Astrocyte of the cerebellum (primary cell): ENCODE data around the gene SFSWAP.
"Not testable (repeated sequence)": the region's sequence is repeated elsewhere in the genome, so short reads cannot be mapped to it uniquely, and the experiment has no call there.

Experiments
- DNase-seq: peaks from one replicate; pipeline ENCODE4 v3.0.0-alpha.2; 2011; ENCODE audit warnings: low read depth
- H3K4me3 ChIP-seq: 2 replicates; pipeline ENCODE4 v1.5.1; 2011; ENCODE audit warnings: mild to moderate bottlenecking, low read depth, low read length, moderate library complexity
- CTCF ChIP-seq: IDR thresholded peaks from 2 replicates; pipeline ENCODE4 v1.5.1; 2012; ENCODE audit warnings: low read length, low read depth, moderate library complexity, mild to moderate bottlenecking; ENCODE audit errors: missing control alignments
- in situ Hi-C: cut with HindIII; loops from 2 replicates; pipeline ENCODE4 v1.10.0; 2017; ENCODE audit warnings: low sequenced_read_pairs

The SFSWAP gene

DNA sequence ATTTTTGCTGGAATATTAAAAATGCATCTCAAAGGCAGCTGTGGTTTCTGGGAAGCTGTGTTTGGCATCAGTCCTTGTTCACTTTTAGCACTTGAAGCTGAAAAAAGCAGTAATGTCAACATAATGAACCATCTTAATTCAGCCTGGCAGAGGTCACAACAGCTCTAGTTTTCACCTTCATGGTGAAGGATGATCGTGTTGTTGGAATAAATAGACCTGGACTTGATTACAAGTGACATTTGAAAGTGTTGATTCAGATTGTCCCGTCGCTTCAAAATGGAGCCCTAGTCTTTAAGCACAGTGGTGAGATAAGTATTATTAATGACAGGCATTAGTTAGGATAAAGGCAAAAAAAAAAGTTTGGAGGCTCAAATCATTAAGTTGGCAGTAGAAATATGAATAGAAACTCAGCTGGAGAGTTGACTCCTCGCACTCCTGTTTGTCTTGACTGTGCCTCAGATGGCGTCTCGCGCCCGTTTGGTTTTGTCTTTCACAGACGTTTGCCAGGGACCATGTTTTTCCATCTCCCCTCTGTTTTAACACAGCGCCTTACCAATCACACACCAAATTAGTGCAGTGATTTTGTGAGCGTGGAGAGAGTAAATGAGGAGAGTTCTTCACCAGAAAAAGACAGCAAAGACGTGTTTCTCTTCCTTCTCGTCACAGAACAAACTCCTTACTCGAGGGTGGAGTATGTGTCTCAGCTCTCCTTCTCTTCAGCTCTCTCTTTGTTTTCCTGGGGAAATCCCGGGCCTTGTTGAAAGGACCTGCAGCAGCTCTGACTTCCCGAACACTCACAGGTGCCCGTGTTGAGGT is 63.9 kb downstream of the SFSWAP start:
- in situ Hi-C loops: no loop called here
- peak; percentile 24 for DNase-seq
- H3K4me3 ChIP-seq: no peak overlapping the region
- TF ChIP-seq CTCF: no peak

- in situ Hi-C loops: no loop called here
- no peak for TF ChIP-seq CTCF
Observed at GRCh38 chr12:131775392-131776236, 64.7 kb downstream of the SFSWAP start.

GRCh38 chr12:131776237-131776889 is 65.5 kb downstream of the SFSWAP start:
- no peak for TF ChIP-seq CTCF
- no peak for DNase-seq
- H3K4me3 ChIP-seq: no peak overlapping the region
- in situ Hi-C loops: no loop called here

More at GRCh38 chr12:131775392-131776236, 64.7 kb downstream of the SFSWAP start:
- DNase-seq: no peak
- no peak overlapping the region for H3K4me3 ChIP-seq

DNA sequence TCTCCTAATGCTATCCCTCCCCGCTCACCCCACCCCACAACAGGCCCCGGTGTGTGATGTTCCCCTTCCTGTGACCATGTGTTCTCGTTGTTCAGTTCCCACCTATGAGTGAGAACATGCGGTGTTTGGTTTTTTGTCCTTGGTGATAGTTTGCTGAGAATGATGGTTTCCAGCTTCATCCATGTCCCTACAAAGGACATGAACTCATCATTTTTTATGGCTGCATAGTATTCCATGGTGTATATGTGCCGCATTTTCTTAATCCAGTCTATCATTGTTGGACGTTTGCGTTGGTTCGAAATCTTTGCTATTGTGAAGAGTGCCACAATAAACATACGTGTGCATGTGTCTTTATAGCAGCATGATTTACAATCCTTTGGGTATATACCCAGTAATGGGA is 66.4 kb downstream of the SFSWAP start:
- DNase-seq, in situ Hi-C loops: not testable (repeated sequence)

GRCh38 chr12:131779027-131779426 is 68.1 kb downstream of the SFSWAP start:
- no peak for TF ChIP-seq CTCF
- no peak overlapping the region for H3K4me3 ChIP-seq
- in situ Hi-C loops: no loop called here
- DNase-seq: no peak

More for the DNA sequence above, 66.4 kb downstream of the SFSWAP start:
- H3K4me3 ChIP-seq: not testable (repeated sequence)

DNA sequence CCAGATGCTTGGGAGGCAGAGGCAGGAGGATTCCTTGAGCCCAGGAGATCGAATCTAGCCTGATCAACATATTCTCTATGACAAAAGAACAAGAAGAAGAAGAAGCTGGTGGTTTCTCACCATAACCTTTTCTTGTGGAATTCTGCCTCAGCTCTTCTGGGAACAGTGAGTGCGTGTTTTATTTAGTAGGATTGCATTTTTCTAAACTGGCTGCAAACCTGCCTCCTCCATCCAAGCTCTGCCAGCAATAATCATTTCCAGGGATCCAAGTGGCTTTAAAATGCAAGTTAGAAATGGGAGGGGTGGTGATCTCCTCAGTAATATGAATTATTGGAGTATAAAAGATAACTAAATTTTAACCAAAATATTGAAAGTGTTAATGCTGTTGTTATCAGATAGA is 71.2 kb downstream of the SFSWAP start:
- in situ Hi-C loops: no loop called here
- no peak for DNase-seq
- TF ChIP-seq CTCF: no peak
- H3K4me3 ChIP-seq: no peak overlapping the region
